Lower leg skin (tissue), 3 donors: ENCODE results near the gene ZDHHC13.

Experiments
- POLR2A ChIP-seq, 2 donors: fragments of 450-650 bp; IDR thresholded peaks; one replicate each; pipeline ENCODE4 v1.6.1; 2016 to 2017; ENCODE audit warnings: antibody characterized with exemption in 2 of 2, mild to moderate bottlenecking in 1 of 2, moderate library complexity in 1 of 2
- TF ChIP-seq, protein P1 (sequence below), 3 donors: fragments of 450-650 bp; IDR thresholded peaks; one replicate each; pipeline ENCODE4 v1.5.1; 2016; ENCODE audit warnings: antibody characterized with exemption in 3 of 3, mild to moderate bottlenecking in 3 of 3, moderate library complexity in 2 of 3

GRCh38 chr11:19075636-19076035, 41.3 kb upstream of the ZDHHC13 start:
- TF ChIP-seq, protein P1, sequence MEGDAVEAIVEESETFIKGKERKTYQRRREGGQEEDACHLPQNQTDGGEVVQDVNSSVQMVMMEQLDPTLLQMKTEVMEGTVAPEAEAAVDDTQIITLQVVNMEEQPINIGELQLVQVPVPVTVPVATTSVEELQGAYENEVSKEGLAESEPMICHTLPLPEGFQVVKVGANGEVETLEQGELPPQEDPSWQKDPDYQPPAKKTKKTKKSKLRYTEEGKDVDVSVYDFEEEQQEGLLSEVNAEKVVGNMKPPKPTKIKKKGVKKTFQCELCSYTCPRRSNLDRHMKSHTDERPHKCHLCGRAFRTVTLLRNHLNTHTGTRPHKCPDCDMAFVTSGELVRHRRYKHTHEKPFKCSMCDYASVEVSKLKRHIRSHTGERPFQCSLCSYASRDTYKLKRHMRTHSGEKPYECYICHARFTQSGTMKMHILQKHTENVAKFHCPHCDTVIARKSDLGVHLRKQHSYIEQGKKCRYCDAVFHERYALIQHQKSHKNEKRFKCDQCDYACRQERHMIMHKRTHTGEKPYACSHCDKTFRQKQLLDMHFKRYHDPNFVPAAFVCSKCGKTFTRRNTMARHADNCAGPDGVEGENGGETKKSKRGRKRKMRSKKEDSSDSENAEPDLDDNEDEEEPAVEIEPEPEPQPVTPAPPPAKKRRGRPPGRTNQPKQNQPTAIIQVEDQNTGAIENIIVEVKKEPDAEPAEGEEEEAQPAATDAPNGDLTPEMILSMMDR (IDR thresholded peaks at IDR 0.05), result no peak
- no peak for TF ChIP-seq POLR2A (IDR thresholded peaks at IDR 0.05)
